ENCODE results near the gene PLAC8L1.
A peak's percentile ranks its signal among the peaks of the same experiment; 100 is the strongest.
"Not testable (repeated sequence)": the region's sequence is repeated elsewhere in the genome, so short reads cannot be mapped to it uniquely, and the experiment has no call there.

Gene PLAC8L1

GRCh38 chr5:146105477-146105876 lies at the start of gene PLAC8L1:
Gene PLAC8L1 (minus strand): TSS chr5:146105577. CDS start chr5:146104311, 1,266 bp downstream.
- DNase-seq = no peak

- no peak for DNase-seq
Measured at GRCh38 chr5:146151970-146152369, 46.6 kb upstream of the PLAC8L1 start.

- no peak for DNase-seq
Measured at GRCh38 chr5:146137967-146138403, 32.6 kb upstream of the PLAC8L1 start.

DNA sequence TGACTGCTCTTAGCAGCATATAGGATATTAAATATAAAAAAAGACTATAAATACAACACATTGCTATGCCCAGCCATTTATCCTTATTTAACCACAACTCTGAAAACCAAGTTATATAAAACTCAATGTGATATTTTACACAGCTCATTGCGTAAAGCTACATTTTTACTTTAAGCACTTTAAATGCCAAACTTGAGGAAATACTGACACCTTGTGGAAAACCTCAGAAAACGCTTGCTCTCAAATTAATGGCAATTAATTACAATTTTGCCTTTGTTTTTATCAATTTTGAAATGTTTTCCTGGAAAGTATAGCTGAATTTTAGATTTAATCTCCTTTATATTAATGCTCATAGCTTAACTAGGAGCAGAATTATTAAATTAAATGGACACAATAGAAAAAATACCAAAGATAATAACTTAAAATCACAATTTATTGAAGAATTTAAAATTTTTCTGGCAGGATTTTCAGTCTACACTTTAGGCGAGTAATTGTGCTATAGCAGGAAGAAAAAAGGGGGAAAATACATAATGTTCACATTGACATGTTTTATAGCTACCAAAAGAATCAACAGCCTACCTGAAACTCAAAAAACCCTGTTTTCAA lies 25.2 kb upstream of the PLAC8L1 start:
- no peak for DNase-seq

- no peak for DNase-seq
Measured at GRCh38 chr5:146126068-146126467, 20.7 kb upstream of the PLAC8L1 start.

DNA sequence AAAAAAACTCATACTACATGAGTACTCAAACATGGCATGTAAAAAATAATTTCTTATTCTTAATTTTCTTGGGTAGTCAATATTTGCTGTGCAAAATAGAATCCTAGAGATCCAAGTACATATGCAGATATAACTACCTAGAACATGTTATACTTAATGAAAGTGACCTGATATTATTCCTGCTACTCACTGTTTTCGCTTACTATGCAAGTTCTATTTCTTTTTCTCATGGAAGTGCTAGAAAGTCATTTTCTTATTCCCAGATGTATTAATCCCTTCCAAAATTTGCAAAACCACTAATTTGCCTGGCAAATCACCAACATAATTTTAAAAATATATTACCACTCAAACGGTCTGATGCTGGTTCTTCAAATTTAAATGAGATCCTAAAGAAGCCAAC lies 19.2 kb upstream of the PLAC8L1 start:
- DNase-seq = no peak

DNA sequence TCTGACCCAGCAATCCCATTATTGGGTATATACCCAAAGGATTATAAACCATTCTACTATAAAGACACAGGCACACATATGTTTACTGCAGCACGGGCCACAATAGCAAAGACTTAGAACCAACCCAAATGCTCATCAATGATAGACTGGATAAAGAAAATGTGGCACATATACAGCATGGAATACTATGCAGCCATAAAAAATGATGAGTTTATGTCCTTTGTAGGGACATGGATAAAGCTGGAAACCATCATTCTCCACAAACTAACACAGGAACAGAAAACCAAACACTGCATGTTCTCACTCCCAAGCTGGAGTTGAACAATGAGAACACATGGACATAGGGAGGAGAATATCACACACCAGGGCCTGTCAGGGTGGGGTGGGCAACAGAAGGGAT lies 16.1 kb upstream of the PLAC8L1 start:
- not testable (repeated sequence) for DNase-seq

DNA sequence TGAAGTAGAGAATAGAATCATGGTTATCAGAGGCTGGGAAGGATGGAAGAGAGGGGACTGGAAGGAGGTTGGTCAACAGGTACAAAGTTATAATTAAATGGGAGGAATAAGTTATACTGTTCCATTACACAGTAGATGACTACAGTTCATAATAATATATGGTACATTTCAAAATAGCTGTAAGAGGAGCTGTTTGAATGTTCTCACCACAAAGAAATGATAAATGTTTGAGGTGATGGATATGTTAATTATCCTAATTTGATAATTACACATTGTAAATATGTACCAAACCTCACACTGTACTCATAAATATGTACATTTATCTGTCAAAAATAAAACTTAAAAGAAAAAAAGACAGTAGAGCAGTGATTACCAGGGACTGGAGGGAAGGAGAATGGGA lies 12.9 kb upstream of the PLAC8L1 start:
- DNase-seq = no peak

DNA sequence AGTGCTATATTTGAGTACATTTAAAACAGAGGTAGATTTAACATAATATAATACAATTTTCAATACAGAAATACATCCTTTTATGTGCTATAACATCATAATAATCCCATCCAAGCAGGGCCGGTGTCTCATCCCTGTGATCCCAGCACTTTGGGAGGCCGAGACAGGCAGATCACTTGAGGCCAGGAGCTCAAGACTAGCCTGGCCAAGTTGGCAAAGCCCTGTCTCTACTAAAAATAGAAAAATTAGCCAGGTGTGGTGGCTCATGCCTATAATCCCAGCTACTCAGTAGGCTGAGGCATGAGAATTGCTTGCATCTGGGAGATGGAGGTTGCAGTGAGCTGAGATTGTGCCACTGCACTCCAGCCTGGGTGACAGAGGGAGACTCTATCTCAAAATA lies 11.8 kb upstream of the PLAC8L1 start:
- not testable (repeated sequence) for DNase-seq

DNA sequence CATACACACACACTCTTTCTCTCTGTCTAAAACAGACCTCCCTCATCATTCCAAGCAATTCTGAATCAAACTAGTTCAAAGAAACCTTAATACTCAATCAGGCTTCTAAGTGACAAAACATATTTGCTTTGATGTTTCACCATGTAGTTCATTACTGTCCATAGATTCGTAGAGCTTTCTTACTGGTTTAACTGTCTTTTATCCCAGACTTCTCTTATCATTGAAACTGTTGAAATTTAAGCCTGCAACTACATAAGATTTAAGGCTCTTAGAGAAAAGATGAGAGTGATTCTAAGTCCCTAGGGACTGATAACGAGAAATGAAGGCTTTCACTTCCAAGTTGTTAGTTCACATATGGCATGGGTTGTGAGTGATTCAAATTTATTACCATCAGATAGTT lies 11.0 kb upstream of the PLAC8L1 start:
- DNase-seq = no peak

- no peak for DNase-seq
Measured at GRCh38 chr5:146112476-146112875, 7.1 kb upstream of the PLAC8L1 start.

- DNase-seq = no peak
Measured at GRCh38 chr5:146111409-146111808, 6.0 kb upstream of the PLAC8L1 start.

- DNase-seq = no peak
Measured at GRCh38 chr5:146109379-146109778, 4.0 kb upstream of the PLAC8L1 start.

DNA sequence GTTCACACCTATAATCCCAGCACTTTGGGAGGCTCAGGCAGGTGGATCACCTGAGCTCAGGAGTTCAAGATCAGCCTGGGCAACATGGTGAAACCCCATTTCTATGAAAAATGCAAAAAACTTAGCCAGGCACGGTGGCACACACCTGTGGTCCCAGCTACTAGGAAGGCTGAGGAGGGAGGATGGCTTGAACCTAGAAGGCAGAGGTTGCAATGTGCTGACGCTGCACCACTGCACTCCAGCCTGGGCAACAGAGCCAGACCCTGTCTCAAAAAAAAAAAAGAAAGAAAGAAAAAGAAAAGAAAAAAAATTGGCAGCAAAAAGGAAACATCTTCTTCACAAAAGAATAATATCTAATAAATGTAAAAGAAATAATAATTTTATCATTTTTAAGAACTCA lies 3.5 kb upstream of the PLAC8L1 start:
- not testable (repeated sequence) for DNase-seq

- DNase-seq = no peak
Measured at GRCh38 chr5:146107901-146108300, 2.5 kb upstream of the PLAC8L1 start.

DNA sequence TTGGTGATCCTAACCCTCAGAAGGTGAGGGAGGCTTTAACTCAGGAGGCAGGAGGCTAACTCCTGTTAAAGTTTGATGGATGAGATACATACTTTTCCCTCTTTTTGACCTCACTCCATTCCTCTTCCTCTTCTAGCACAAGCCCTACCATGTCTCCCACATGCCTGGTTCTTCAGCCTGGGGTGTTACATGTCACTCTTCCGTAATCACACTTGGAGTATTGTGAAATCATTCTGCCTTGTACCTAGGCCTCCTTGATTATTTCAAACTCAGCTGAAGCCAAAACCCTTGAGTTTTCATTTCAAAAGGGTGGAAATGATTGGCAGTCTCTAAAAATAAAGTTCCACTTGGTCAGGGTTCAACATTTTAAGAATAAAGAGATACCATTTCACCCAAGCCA lies 1.8 kb downstream of the PLAC8L1 start:
- DNase-seq = no peak

GRCh38 chr5:146101646-146102045 lies 3.7 kb downstream of the PLAC8L1 start:
- no peak for DNase-seq

DNA sequence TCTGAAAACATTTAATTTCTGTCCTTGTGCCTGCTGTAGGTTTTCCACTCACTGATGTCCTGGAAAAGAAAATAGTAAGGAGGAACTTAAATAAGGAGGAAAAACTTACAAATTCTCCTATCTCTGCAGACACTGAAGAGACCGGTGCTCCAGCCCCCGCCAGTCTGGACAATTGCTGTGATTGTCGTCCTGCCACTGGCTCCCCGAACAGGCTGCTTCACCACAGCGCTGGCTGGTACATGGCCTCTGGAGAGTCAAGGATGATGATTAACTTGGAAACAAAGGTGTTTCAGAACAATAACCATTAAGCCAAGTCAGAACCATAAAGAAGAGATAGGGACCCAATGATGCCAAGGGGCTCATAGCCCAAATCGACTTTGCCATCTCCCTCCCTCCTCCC lies 7.3 kb downstream of the PLAC8L1 start:
- no peak for DNase-seq

- no peak for DNase-seq
Measured at GRCh38 chr5:146091881-146092280, 13.5 kb downstream of the PLAC8L1 start.

GRCh38 chr5:146089287-146089686 lies 16.1 kb downstream of the PLAC8L1 start:
- DNase-seq = no peak

- DNase-seq = no peak
Measured at GRCh38 chr5:146088098-146088497, 17.3 kb downstream of the PLAC8L1 start.

DNA sequence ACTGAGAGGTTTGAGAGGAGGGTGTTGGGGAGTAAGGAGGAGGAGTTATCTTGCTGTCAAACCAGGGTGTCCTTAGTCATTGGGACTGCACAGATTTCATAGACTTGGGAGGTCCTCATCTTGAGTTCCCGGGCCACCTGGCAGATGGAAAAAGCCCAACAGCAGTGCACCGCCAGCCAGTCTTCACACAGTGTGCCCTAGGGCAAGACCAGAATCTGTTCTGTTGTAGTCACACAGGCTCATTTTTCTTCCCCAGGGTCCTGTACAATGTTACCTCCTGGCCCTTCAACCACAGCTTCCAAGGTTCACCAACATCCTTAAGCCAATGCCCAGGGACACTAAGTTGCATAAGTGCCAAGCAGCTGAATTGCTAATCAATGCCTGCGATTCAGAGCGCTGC lies 21.0 kb downstream of the PLAC8L1 start:
- DNase-seq = no peak

- no peak for DNase-seq
Measured at GRCh38 chr5:146082798-146083197, 22.6 kb downstream of the PLAC8L1 start.

DNA sequence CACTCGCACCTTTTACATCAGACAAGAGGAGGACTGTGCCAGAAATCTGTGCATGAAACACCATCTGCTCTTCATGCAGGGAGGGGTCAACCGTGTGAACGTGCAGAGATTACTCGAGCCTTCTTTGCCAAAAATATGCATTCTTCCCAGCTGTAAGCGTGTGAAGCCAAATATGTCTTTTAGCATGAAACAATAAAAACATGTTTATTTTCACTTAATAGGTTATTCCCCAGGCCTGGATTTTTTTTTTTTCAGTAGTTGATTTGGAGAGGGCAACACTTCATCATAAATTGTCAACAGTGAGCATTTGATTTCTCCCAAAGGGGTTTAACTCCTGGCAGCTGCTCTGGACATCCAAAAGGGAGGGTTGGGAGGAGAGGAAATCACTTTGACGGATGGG lies 23.8 kb downstream of the PLAC8L1 start:
- DNase-seq = peak; percentile 45

GRCh38 chr5:146079695-146080373 lies 25.5 kb downstream of the PLAC8L1 start:
- DNase-seq = no peak
